Astrocyte of the spinal cord (primary cell): ENCODE results near the gene DIP2C.

Source experiments
- DNase-seq: peaks from one replicate; pipeline ENCODE4 v3.0.0; 2011; ENCODE audit warnings: low read depth, low spot score
- H3K4me3 ChIP-seq: 2 replicates; pipeline ENCODE4 v1.5.1; 2011; ENCODE audit warnings: low read depth, mild to moderate bottlenecking, low read length, moderate library complexity
- CTCF ChIP-seq: IDR thresholded peaks from 2 replicates; pipeline ENCODE4 v1.5.1; 2012; ENCODE audit warnings: low read depth, mild to moderate bottlenecking, low read length, inconsistent platforms
- in situ Hi-C: cut with HindIII; loops from 2 replicates; pipeline ENCODE4 v1.10.0; 2017; ENCODE audit warnings: low sequenced_read_pairs

Gene DIP2C

GRCh38 chr10:423178-423577, 266.3 kb downstream of the DIP2C start:
- no peak for TF ChIP-seq CTCF
- no peak overlapping the region for H3K4me3 ChIP-seq
- in situ Hi-C loops, result no loop called here
- no peak for DNase-seq

- in situ Hi-C loops, result no loop called here
- TF ChIP-seq CTCF, result no peak
- no peak for DNase-seq
- no peak overlapping the region for H3K4me3 ChIP-seq
Observed at GRCh38 chr10:422675-423074, 266.8 kb downstream of the DIP2C start.

- no peak overlapping the region for H3K4me3 ChIP-seq
- in situ Hi-C loops, result no loop called here
- no peak for TF ChIP-seq CTCF
- DNase-seq, result no peak
Observed at GRCh38 chr10:422241-422640, 267.2 kb downstream of the DIP2C start.

- in situ Hi-C loops, result no loop called here
- no peak for DNase-seq
- no peak for TF ChIP-seq CTCF
- H3K4me3 ChIP-seq, result no peak overlapping the region
Observed at GRCh38 chr10:421170-421569, 268.3 kb downstream of the DIP2C start.

- H3K4me3 ChIP-seq, result no peak overlapping the region
- TF ChIP-seq CTCF, result no peak
- in situ Hi-C loops, result no loop called here
- no peak for DNase-seq
Observed at GRCh38 chr10:420154-421121, 269.0 kb downstream of the DIP2C start.

GRCh38 chr10:418894-419293, 270.6 kb downstream of the DIP2C start:
- in situ Hi-C loops, result no loop called here
- TF ChIP-seq CTCF, result no peak
- DNase-seq, result no peak
- no peak overlapping the region for H3K4me3 ChIP-seq
